ENCODE results near the gene IGFBPL1.
A peak's percentile ranks its signal among the peaks of the same experiment; 100 is the strongest.

IGFBPL1 gene

DNA sequence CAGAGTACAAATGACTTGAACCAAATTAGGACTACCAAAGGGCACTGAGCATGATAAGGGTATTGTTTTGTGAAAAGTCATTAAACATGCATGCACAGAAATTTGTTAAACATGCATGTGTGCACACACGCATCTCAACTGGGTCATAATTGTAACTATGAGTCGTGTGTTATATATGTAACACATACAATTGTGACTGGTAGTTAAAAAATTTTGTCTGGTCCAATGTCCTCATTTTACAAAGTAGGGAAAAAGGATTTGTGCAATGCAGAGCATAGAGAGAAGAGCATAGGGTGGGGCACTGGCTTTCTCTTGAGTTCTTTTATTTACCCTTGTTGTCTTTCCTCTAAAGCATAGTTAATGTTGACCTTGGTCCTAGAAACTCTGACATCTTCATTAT lies 19.3 kb upstream of the IGFBPL1 start:
- no peaks in the 10 kb centered on the region for H3K27me3 ChIP-seq (ENCODE audit: control insufficient read depth in 3 of 3, insufficient read depth in 3 of 3, low read depth in 1 of 3, low read length in 3 of 3)
- no peak overlapping the region for H3K4me2 ChIP-seq (ENCODE audit: insufficient read depth, low read length, poor library complexity, severe bottlenecking)
- H3K14ac ChIP-seq (ENCODE audit: low read length) = no peak overlapping the region
- no peak overlapping the region for H3K9ac ChIP-seq (ENCODE audit: low read depth, low read length, poor library complexity)
- H4K91ac ChIP-seq (ENCODE audit: low read depth, low read length, poor library complexity) = no peak overlapping the region
- DNase-seq (ENCODE audit: low spot score) = no peak
- H3K27ac ChIP-seq (replicated peaks; ENCODE audit: low read length) = no peak overlapping the region
- H3K4ac ChIP-seq (ENCODE audit: low read length) = no peak overlapping the region
- no peak overlapping the region for H2AFZ ChIP-seq (ENCODE audit: low read length)
- H4K8ac ChIP-seq (ENCODE audit: low read depth, low read length) = no peak overlapping the region
- H3K9me3 ChIP-seq (replicated peaks in 1 of 2; ENCODE audit: control insufficient read depth in 2 of 2, insufficient read depth in 1 of 2, low read depth in 1 of 2, low read length in 2 of 2) = peaks cover 0 to 3% of the 10 kb centered on the region in 2 donors
- no peak overlapping the region for H2BK12ac ChIP-seq (ENCODE audit: low read length)
- no peaks in the 10 kb centered on the region for H3K36me3 ChIP-seq (replicated peaks in 1 of 2; ENCODE audit: control insufficient read depth in 2 of 2, insufficient read depth in 2 of 2, low read length in 2 of 2)
- no peaks in the 10 kb centered on the region for H3K79me1 ChIP-seq (ENCODE audit: low read depth, low read length)
- no peak overlapping the region for H3K4me3 ChIP-seq (ENCODE audit: low read length in 2 of 2)
- H2BK15ac ChIP-seq (ENCODE audit: low read length) = no peak overlapping the region
- no peak overlapping the region for H2AK5ac ChIP-seq (ENCODE audit: low read depth, low read length)
- peaks cover 0 to 6% of the 10 kb centered on the region in 2 donors for H3K4me1 ChIP-seq (ENCODE audit: control insufficient read depth in 2 of 2, insufficient read depth in 1 of 2, low read depth in 1 of 2, low read length in 2 of 2)
- no CpG with 5 or more reads among the region's 2 CpGs for WGBS, 2 donors (ENCODE audit: extremely low coverage in 2 of 2, insufficient read length in 2 of 2, insufficient replicate concordance in 1 of 2)
- H3K23ac ChIP-seq (ENCODE audit: low read depth, low read length, poor library complexity) = no peak overlapping the region
- H2BK5ac ChIP-seq (ENCODE audit: low read length) = no peak overlapping the region
- no peak overlapping the region for H2BK120ac ChIP-seq (ENCODE audit: low read depth, low read length)
- H3K18ac ChIP-seq (ENCODE audit: low read length) = no peak overlapping the region

GRCh38 chr9:38443181-38443580 lies 18.9 kb upstream of the IGFBPL1 start:
- Histone ChIP-seq H2BK15ac (ENCODE audit: low read length) (no peak overlapping the region), H3K9ac (ENCODE audit: low read depth, low read length, poor library complexity) (no peak overlapping the region), H2BK120ac (ENCODE audit: low read depth, low read length) (no peak overlapping the region), H3K79me1 (ENCODE audit: low read depth, low read length) (no peaks in the 10 kb centered on the region), H3K9me3 (replicated peaks in 1 of 2; ENCODE audit: control insufficient read depth in 2 of 2, insufficient read depth in 1 of 2, low read depth in 1 of 2, low read length in 2 of 2) (peaks cover 0 to 3% of the 10 kb centered on the region in 2 donors), H3K14ac (ENCODE audit: low read length) (peak overlapping the region; percentile 14), H4K8ac (ENCODE audit: low read depth, low read length) (no peak overlapping the region), H3K4ac (ENCODE audit: low read length) (no peak overlapping the region), H2AK5ac (ENCODE audit: low read depth, low read length) (no peak overlapping the region), H3K23ac (ENCODE audit: low read depth, low read length, poor library complexity) (no peak overlapping the region), H3K18ac (ENCODE audit: low read length) (no peak overlapping the region), H2BK12ac (ENCODE audit: low read length) (no peak overlapping the region), H3K27me3 (ENCODE audit: control insufficient read depth in 3 of 3, insufficient read depth in 3 of 3, low read depth in 1 of 3, low read length in 3 of 3) (no peaks in the 10 kb centered on the region), H2AFZ (ENCODE audit: low read length) (no peak overlapping the region), H3K36me3 (replicated peaks in 1 of 2; ENCODE audit: control insufficient read depth in 2 of 2, insufficient read depth in 2 of 2, low read length in 2 of 2) (no peaks in the 10 kb centered on the region), H2BK5ac (ENCODE audit: low read length) (no peak overlapping the region), H3K4me1 (ENCODE audit: control insufficient read depth in 2 of 2, insufficient read depth in 1 of 2, low read depth in 1 of 2, low read length in 2 of 2) (peaks cover 0 to 6% of the 10 kb centered on the region in 2 donors), H3K4me2 (ENCODE audit: insufficient read depth, low read length, poor library complexity, severe bottlenecking) (no peak overlapping the region), H3K27ac (replicated peaks; ENCODE audit: low read length) (no peak overlapping the region), H4K91ac (ENCODE audit: low read depth, low read length, poor library complexity) (no peak overlapping the region), H3K4me3 (ENCODE audit: low read length in 2 of 2) (no peak overlapping the region)
- WGBS, 2 donors (ENCODE audit: extremely low coverage in 2 of 2, insufficient read length in 2 of 2, insufficient replicate concordance in 1 of 2) = no CpG with 5 or more reads among the region's 7 CpGs
- DNase-seq (ENCODE audit: low spot score) = no peak

GRCh38 chr9:38442473-38443096 lies 18.3 kb upstream of the IGFBPL1 start:
- no peak overlapping the region for H3K9ac ChIP-seq (ENCODE audit: low read depth, low read length, poor library complexity)
- no peaks in the 10 kb centered on the region for H3K27me3 ChIP-seq (ENCODE audit: control insufficient read depth in 3 of 3, insufficient read depth in 3 of 3, low read depth in 1 of 3, low read length in 3 of 3)
- no peak overlapping the region for H2BK5ac ChIP-seq (ENCODE audit: low read length)
- DNase-seq (ENCODE audit: low spot score) = no peak
- no peak overlapping the region for H2AFZ ChIP-seq (ENCODE audit: low read length)
- no peak overlapping the region for H3K23ac ChIP-seq (ENCODE audit: low read depth, low read length, poor library complexity)
- no peak overlapping the region for H4K91ac ChIP-seq (ENCODE audit: low read depth, low read length, poor library complexity)
- H3K14ac ChIP-seq (ENCODE audit: low read length) = no peak overlapping the region
- no peak overlapping the region for H2BK15ac ChIP-seq (ENCODE audit: low read length)
- no CpG with 5 or more reads among the region's 8 CpGs for WGBS, 2 donors (ENCODE audit: extremely low coverage in 2 of 2, insufficient read length in 2 of 2, insufficient replicate concordance in 1 of 2)
- no peak overlapping the region for H3K27ac ChIP-seq (replicated peaks; ENCODE audit: low read length)
- no peak overlapping the region for H2BK12ac ChIP-seq (ENCODE audit: low read length)
- H4K8ac ChIP-seq (ENCODE audit: low read depth, low read length) = no peak overlapping the region
- H3K4me1 ChIP-seq (ENCODE audit: control insufficient read depth in 2 of 2, insufficient read depth in 1 of 2, low read depth in 1 of 2, low read length in 2 of 2) = peaks cover 0 to 6% of the 10 kb centered on the region in 2 donors
- no peaks in the 10 kb centered on the region for H3K36me3 ChIP-seq (replicated peaks in 1 of 2; ENCODE audit: control insufficient read depth in 2 of 2, insufficient read depth in 2 of 2, low read length in 2 of 2)
- peaks cover 0 to 3% of the 10 kb centered on the region in 2 donors for H3K9me3 ChIP-seq (replicated peaks in 1 of 2; ENCODE audit: control insufficient read depth in 2 of 2, insufficient read depth in 1 of 2, low read depth in 1 of 2, low read length in 2 of 2)
- no peak overlapping the region for H3K4me3 ChIP-seq (ENCODE audit: low read length in 2 of 2)
- H2AK5ac ChIP-seq (ENCODE audit: low read depth, low read length) = no peak overlapping the region
- H3K18ac ChIP-seq (ENCODE audit: low read length) = no peak overlapping the region
- H3K4me2 ChIP-seq (ENCODE audit: insufficient read depth, low read length, poor library complexity, severe bottlenecking) = no peak overlapping the region
- H3K79me1 ChIP-seq (ENCODE audit: low read depth, low read length) = no peaks in the 10 kb centered on the region
- H3K4ac ChIP-seq (ENCODE audit: low read length) = no peak overlapping the region
- H2BK120ac ChIP-seq (ENCODE audit: low read depth, low read length) = no peak overlapping the region

DNA sequence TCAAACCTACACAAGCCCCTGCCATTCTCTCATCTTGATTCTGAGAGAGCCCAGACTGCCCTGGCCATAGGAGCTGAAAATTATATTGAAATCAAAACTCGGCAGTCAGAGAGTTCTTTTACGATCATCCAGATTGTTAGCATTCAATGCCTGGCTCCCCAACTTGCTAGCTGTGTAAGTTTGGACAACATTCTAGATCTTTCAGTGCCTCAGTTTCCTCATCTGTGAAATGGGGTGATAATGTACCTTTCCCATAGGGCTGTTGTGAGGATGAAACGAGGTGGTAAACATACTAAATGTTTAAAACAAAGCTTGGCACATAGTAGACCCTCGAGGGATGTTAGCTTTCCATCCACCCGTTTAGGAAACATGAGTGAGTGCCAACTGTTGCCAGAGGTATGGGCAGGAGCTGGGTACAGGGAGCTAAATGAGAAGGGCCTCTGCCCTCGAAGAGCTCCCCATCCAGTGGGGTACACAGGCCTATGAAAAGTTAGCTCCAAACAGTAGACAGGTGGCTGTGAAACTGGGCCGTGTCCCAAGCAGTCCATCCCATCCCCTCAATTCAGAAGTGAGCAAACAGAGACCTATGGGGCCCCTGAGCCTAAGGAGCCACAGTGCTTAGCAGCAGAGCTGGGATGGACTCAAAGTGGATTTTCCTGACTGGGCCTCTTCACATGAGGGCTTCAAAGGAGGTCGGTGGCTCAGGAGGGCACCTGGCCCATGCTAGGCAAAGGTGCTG lies 17.3 kb upstream of the IGFBPL1 start:
- Histone ChIP-seq H3K23ac (ENCODE audit: low read depth, low read length, poor library complexity) (peak overlapping the region; percentile 21), H3K4me3 (ENCODE audit: low read length in 2 of 2) (no peak overlapping the region), H3K27me3 (ENCODE audit: control insufficient read depth in 3 of 3, insufficient read depth in 3 of 3, low read depth in 1 of 3, low read length in 3 of 3) (no peaks in the 10 kb centered on the region), H3K79me1 (ENCODE audit: low read depth, low read length) (no peaks in the 10 kb centered on the region), H3K4me2 (ENCODE audit: insufficient read depth, low read length, poor library complexity, severe bottlenecking) (no peak overlapping the region), H3K36me3 (replicated peaks in 1 of 2; ENCODE audit: control insufficient read depth in 2 of 2, insufficient read depth in 2 of 2, low read length in 2 of 2) (no peaks in the 10 kb centered on the region), H2AFZ (ENCODE audit: low read length) (no peak overlapping the region), H4K91ac (ENCODE audit: low read depth, low read length, poor library complexity) (no peak overlapping the region), H3K9me3 (replicated peaks in 1 of 2; ENCODE audit: control insufficient read depth in 2 of 2, insufficient read depth in 1 of 2, low read depth in 1 of 2, low read length in 2 of 2) (peaks cover 3 to 5% of the 10 kb centered on the region in 2 donors), H2AK5ac (ENCODE audit: low read depth, low read length) (peak overlapping the region; percentile 47), H3K27ac (replicated peaks; ENCODE audit: low read length) (no peak overlapping the region), H3K4me1 (ENCODE audit: control insufficient read depth in 2 of 2, insufficient read depth in 1 of 2, low read depth in 1 of 2, low read length in 2 of 2) (peaks cover 0 to 6% of the 10 kb centered on the region in 2 donors), H2BK15ac (ENCODE audit: low read length) (no peak overlapping the region), H2BK12ac (ENCODE audit: low read length) (no peak overlapping the region), H3K9ac (ENCODE audit: low read depth, low read length, poor library complexity) (no peak overlapping the region), H3K14ac (ENCODE audit: low read length) (no peak overlapping the region), H2BK120ac (ENCODE audit: low read depth, low read length) (no peak overlapping the region), H3K4ac (ENCODE audit: low read length) (no peak overlapping the region), H2BK5ac (ENCODE audit: low read length) (no peak overlapping the region), H4K8ac (ENCODE audit: low read depth, low read length) (no peak overlapping the region), H3K18ac (ENCODE audit: low read length) (no peak overlapping the region)
- no CpG with 5 or more reads among the region's 8 CpGs for WGBS, 2 donors (ENCODE audit: extremely low coverage in 2 of 2, insufficient read length in 2 of 2, insufficient replicate concordance in 1 of 2)
- no peak for DNase-seq (ENCODE audit: low spot score)
